ENCODE results near the gene SERINC2.

Gene SERINC2

GRCh38 chr1:31412732-31413404, at the start of gene SERINC2:
Gene SERINC2 (plus strand): TSS chr1:31413213. CDS start chr1:31413266, 53 bp downstream.
- ChIA-PET POLR2A (ENCODE audit: low non-redundant PET) (no interaction called here), CTCF (interaction anchor here (1.3 to 3.1 kb wide), 2 partner anchors 11 to 18 kb away, joined by 4 to 11 read pairs; no protein-coding TSS in a partner anchor)
- TF ChIP-seq CTCF (conservative IDR thresholded peaks at IDR 0.05; ENCODE audit: low read depth): no peak
- peak within 1 kb of the TSS; percentile 98 for H3K27ac ChIP-seq
- DNase-seq (ENCODE audit: low spot score): peak; percentile 82

- ChIA-PET POLR2A (ENCODE audit: low non-redundant PET) (no interaction called here), CTCF (no interaction called here)
- TF ChIP-seq CTCF (conservative IDR thresholded peaks at IDR 0.05; ENCODE audit: low read depth): no peak
- DNase-seq (ENCODE audit: low spot score): no peak
- no peak overlapping the region for H3K27ac ChIP-seq
Observed at GRCh38 chr1:31364561-31365250, 48.3 kb upstream of the SERINC2 start.

- CTCF ChIA-PET: no interaction called here
- POLR2A ChIA-PET (ENCODE audit: low non-redundant PET): no interaction called here
- TF ChIP-seq CTCF (conservative IDR thresholded peaks at IDR 0.05; ENCODE audit: low read depth): no peak
- no peak overlapping the region for H3K27ac ChIP-seq
- DNase-seq (ENCODE audit: low spot score): no peak
Observed at GRCh38 chr1:31366796-31367195, 46.2 kb upstream of the SERINC2 start.

GRCh38 chr1:31368611-31369107, 44.4 kb upstream of the SERINC2 start:
- no peak for TF ChIP-seq CTCF (conservative IDR thresholded peaks at IDR 0.05; ENCODE audit: low read depth)
- no peak for DNase-seq (ENCODE audit: low spot score)
- ChIA-PET CTCF (no interaction called here), POLR2A (ENCODE audit: low non-redundant PET) (no interaction called here)
- H3K27ac ChIP-seq: no peak overlapping the region

GRCh38 chr1:31370021-31370420, 43.0 kb upstream of the SERINC2 start:
- ChIA-PET CTCF (interaction anchor here (0.6 to 1.2 kb wide), 3 partner anchors 9 to 186 kb away, joined by 3 read pairs; no protein-coding TSS in a partner anchor), POLR2A (ENCODE audit: low non-redundant PET) (no interaction called here)
- DNase-seq (ENCODE audit: low spot score): no peak
- no peak overlapping the region for H3K27ac ChIP-seq
- TF ChIP-seq CTCF (conservative IDR thresholded peaks at IDR 0.05; ENCODE audit: low read depth): no peak

- H3K27ac ChIP-seq: no peak overlapping the region
- TF ChIP-seq CTCF (conservative IDR thresholded peaks at IDR 0.05; ENCODE audit: low read depth): no peak
- DNase-seq (ENCODE audit: low spot score): no peak
- POLR2A ChIA-PET (ENCODE audit: low non-redundant PET): no interaction called here
- CTCF ChIA-PET: interaction anchor here (1.2 kb wide), 1 partner anchor 187 kb away, joined by 3 read pairs; no protein-coding TSS in a partner anchor
Observed at GRCh38 chr1:31370565-31370964, 42.4 kb upstream of the SERINC2 start.
